H9 (cell line): ENCODE data around the gene RDH5. TPM values are rescaled to one million over a fixed set of nuclear protein-coding genes. Genes with fewer than 3 reads are reported as not detected.
A peak's percentile ranks its signal among the peaks of the same experiment; 100 is the strongest.

Experiments
- DNase-seq: peaks from one replicate; pipeline ENCODE4 v3.0.0-alpha.2; 2017
- H2AFZ ChIP-seq: one replicate; pipeline ENCODE4 v1.6.1; 2013; ENCODE audit warnings: mild to moderate bottlenecking, low read length, control low read depth, moderate library complexity
- H2AK5ac ChIP-seq: 2 replicates; pipeline ENCODE4 v1.6.1; 2013; ENCODE audit warnings: low read length, control low read depth, mixed read lengths; ENCODE audit not compliant: insufficient read length
- H2BK120ac ChIP-seq: one replicate; pipeline ENCODE4 v1.6.1; 2013; ENCODE audit warnings: low read depth, mild to moderate bottlenecking, low read length, control low read depth, inconsistent platforms; ENCODE audit not compliant: poor library complexity, severe bottlenecking
- H2BK12ac ChIP-seq: 2 replicates; pipeline ENCODE4 v1.6.1; 2013; ENCODE audit warnings: low read length, control low read depth, mixed read lengths, low read depth; ENCODE audit not compliant: insufficient read length
- H2BK15ac ChIP-seq: 2 replicates; pipeline ENCODE4 v1.6.1; 2013; ENCODE audit warnings: low read depth, low read length, control low read depth
- H2BK20ac ChIP-seq: one replicate; pipeline ENCODE4 v1.6.1; 2013; ENCODE audit warnings: low read depth, mild to moderate bottlenecking, low read length, control low read depth, inconsistent platforms; ENCODE audit not compliant: poor library complexity, severe bottlenecking
- H2BK5ac ChIP-seq: 2 replicates; pipeline ENCODE4 v1.6.1; 2013; ENCODE audit warnings: low read length, control low read depth, mixed read lengths; ENCODE audit not compliant: insufficient read length
- H3K14ac ChIP-seq: 2 replicates; pipeline ENCODE4 v1.6.1; 2013; ENCODE audit warnings: low read length, control low read depth; ENCODE audit not compliant: insufficient read depth
- H3K18ac ChIP-seq: 2 replicates; pipeline ENCODE4 v1.6.1; 2013; ENCODE audit warnings: low read depth, mild to moderate bottlenecking, mixed read lengths, low read length, control low read depth; ENCODE audit not compliant: insufficient read length
- H3K23ac ChIP-seq: 2 replicates; pipeline ENCODE4 v1.6.1; 2013; ENCODE audit warnings: low read length, control low read depth, mixed read lengths, low read depth; ENCODE audit not compliant: insufficient read length
- H3K23me2 ChIP-seq: 2 replicates; pipeline ENCODE4 v1.6.1; 2013; ENCODE audit warnings: low read depth, mild to moderate bottlenecking, mixed read lengths, low read length, control low read depth; ENCODE audit not compliant: insufficient read length, poor library complexity, severe bottlenecking
- H3K27ac ChIP-seq: 2 replicates; pipeline ENCODE4 v1.5.1; 2013; ENCODE audit warnings: low read length, control low read depth, mixed read lengths, low read depth; ENCODE audit not compliant: insufficient read length
- H3K27me3 ChIP-seq: 2 replicates; pipeline ENCODE4 v1.6.1; 2013; ENCODE audit warnings: low read length, control low read depth, inconsistent platforms; ENCODE audit not compliant: insufficient read depth
- H3K4ac ChIP-seq: 2 replicates; pipeline ENCODE4 v1.6.1; 2013; ENCODE audit warnings: low read depth, mild to moderate bottlenecking, control low read depth, inconsistent platforms, low read length, moderate library complexity
- H3K4me1 ChIP-seq: 2 replicates; pipeline ENCODE4 v1.6.1; 2013; ENCODE audit warnings: low read length, control low read depth, inconsistent platforms; ENCODE audit not compliant: insufficient read depth
- H3K4me2 ChIP-seq: 2 replicates; pipeline ENCODE4 v1.6.1; 2013; ENCODE audit warnings: low read length, control low read depth, mixed read lengths; ENCODE audit not compliant: insufficient read length, insufficient read depth
- H3K56ac ChIP-seq: 2 replicates; pipeline ENCODE4 v1.6.1; 2013; ENCODE audit warnings: low read depth, mild to moderate bottlenecking, mixed read lengths, low read length, control low read depth; ENCODE audit not compliant: insufficient read length
- H3K79me1 ChIP-seq: 2 replicates; pipeline ENCODE4 v1.6.1; 2013; ENCODE audit warnings: low read depth, mild to moderate bottlenecking, moderate library complexity, low read length, control low read depth, inconsistent platforms; ENCODE audit not compliant: insufficient read depth, poor library complexity, severe bottlenecking
- H3K79me2 ChIP-seq: 2 replicates; pipeline ENCODE4 v1.6.1; 2013; ENCODE audit warnings: low read length, control low read depth, inconsistent platforms; ENCODE audit not compliant: insufficient read depth
- H3K9ac ChIP-seq: 2 replicates; pipeline ENCODE4 v1.6.1; 2013; ENCODE audit warnings: low read length, control low read depth, mixed read lengths; ENCODE audit not compliant: insufficient read length; ENCODE audit errors: extremely low read depth
- H3K9me3 ChIP-seq: one replicate; pipeline ENCODE4 v1.6.1; 2013; ENCODE audit warnings: low read depth, low read length, inconsistent platforms; ENCODE audit not compliant: control insufficient read depth
- H3T11ph ChIP-seq: one replicate; pipeline ENCODE4 v1.6.1; 2013; ENCODE audit warnings: mild to moderate bottlenecking, low read length, control low read depth, inconsistent platforms
- H4K20me1 ChIP-seq: one replicate; pipeline ENCODE4 v1.6.1; 2013; ENCODE audit not compliant: control insufficient read depth, insufficient read length, insufficient read depth
- H4K5ac ChIP-seq: 2 replicates; pipeline ENCODE4 v1.6.1; 2013; ENCODE audit warnings: low read depth, mild to moderate bottlenecking, mixed read lengths, low read length, control low read depth; ENCODE audit not compliant: insufficient read length
- H4K8ac ChIP-seq: replicated peaks from 2 replicates; pipeline ENCODE4 v1.6.1; 2013; ENCODE audit warnings: low read length, control low read depth, mixed read lengths, low read depth; ENCODE audit not compliant: insufficient read length
- H4K91ac ChIP-seq: 2 replicates; pipeline ENCODE4 v1.6.1; 2013; ENCODE audit warnings: low read depth, mild to moderate bottlenecking, moderate library complexity, mixed read lengths, low read length, control low read depth; ENCODE audit not compliant: insufficient read length
- H3K27ac Mint-ChIP-seq, 3 experiments: 2 replicates in 2 of 3; 3 replicates in 1 of 3; pipeline ENCODE4 v1.8.0; 2020 to 2021; ENCODE audit warnings: mixed read lengths in 3 of 3, mild to moderate bottlenecking in 1 of 3, moderate library complexity in 1 of 3
- H3K27me3 Mint-ChIP-seq: 2 replicates; pipeline ENCODE4 v1.8.0; 2021; ENCODE audit warnings: low read depth, mild to moderate bottlenecking, moderate library complexity, mixed read lengths
- H3K36me3 Mint-ChIP-seq, 3 experiments: 2 replicates in 2 of 3; 3 replicates in 1 of 3; pipeline ENCODE4 v1.8.0; 2020 to 2021; ENCODE audit warnings: low read depth in 3 of 3, mixed read lengths in 3 of 3; ENCODE audit not compliant: insufficient read depth in 1 of 3
- H3K4me1 Mint-ChIP-seq, 2 experiments: 2 replicates each; pipeline ENCODE4 v1.8.0; 2020; ENCODE audit warnings: mixed read lengths in 2 of 2
- H3K4me3 Mint-ChIP-seq, 2 experiments: 2 replicates in 1 of 2; 3 replicates in 1 of 2; pipeline ENCODE4 v1.8.0; 2020 to 2021; ENCODE audit warnings: mild to moderate bottlenecking in 2 of 2, mixed read lengths in 2 of 2, moderate library complexity in 1 of 2
- H3K9me3 Mint-ChIP-seq, 2 experiments: 2 replicates in 1 of 2; 3 replicates in 1 of 2; pipeline ENCODE4 v1.8.0; 2020; ENCODE audit warnings: mild to moderate bottlenecking in 2 of 2, mixed read lengths in 2 of 2, moderate library complexity in 1 of 2
- CTCF ChIP-seq: fragments of 200-600 bp; sonication (generic); conservative IDR thresholded peaks from 3 replicates; pipeline ENCODE4 v1.8.0; 2021; ENCODE audit warnings: antibody characterized with exemption, mild to moderate bottlenecking
- WGBS: extraction: QIAGEN DNeasy Blood & Tissue Kit; methylation state at CpG from one replicate; pipeline ENCODE4 v1.1.7; 2013; ENCODE audit warnings: missing lambda C conversion rate, low lambda C conversion rate, mixed read lengths; ENCODE audit not compliant: insufficient read length; ENCODE audit errors: extremely low coverage; 5-methylcytosine and 5-hydroxymethylcytosine counted together
- total RNA-seq: library from RNA; stranded (reverse); gene quantifications from 2 replicates; pipeline ENCODE4 v1.2.1, GENCODE V29; 2021

The RDH5 gene
- total RNA-seq, 1 experiment from 2014 or later: 6.6 TPM

- Histone ChIP-seq H3K27me3 (no peaks in the 10 kb centered on the region), H3T11ph (no peak overlapping the region), H3K79me2 (no peaks in the 10 kb centered on the region), H4K91ac (no peak overlapping the region), H3K56ac (no peak overlapping the region), H3K9me3 (no peaks in the 10 kb centered on the region), H2BK15ac (no peak overlapping the region), H2BK12ac (no peak overlapping the region), H3K4me1 (0 out of 2 replicates have a peak, but pooled peaks cover 3% of the 10 kb centered on the region), H4K8ac (no peak overlapping the region), H3K14ac (no peak overlapping the region), H2AFZ (no peak overlapping the region), H2AK5ac (no peak overlapping the region), H3K4ac (no peak overlapping the region), H3K27ac (no peak overlapping the region), H3K9ac (no peak overlapping the region), H3K4me2 (no peak overlapping the region), H4K5ac (no peak overlapping the region), H3K23ac (no peak overlapping the region), H4K20me1 (no peaks in the 10 kb centered on the region), H2BK120ac (no peak overlapping the region), H3K23me2 (no peaks in the 10 kb centered on the region), H2BK5ac (no peak overlapping the region), H2BK20ac (no peak overlapping the region), H3K79me1 (peaks cover 3% of the 10 kb centered on the region), H3K18ac (no peak overlapping the region)
- Mint-ChIP-seq H3K36me3 (peaks cover 17 to 63% (median 40%) of the 10 kb centered on the region in 3 experiments; a peak in 6 of 7 replicates), H3K4me3 (no peak overlapping the region), H3K27me3 (no peaks in the 10 kb centered on the region), H3K27ac (peak overlapping the region in 1 of 3 experiments; percentile 65; a peak in 1 of 7 replicates), H3K4me1 (peaks cover 9 to 14% of the 10 kb centered on the region in 2 experiments), H3K9me3 (no peaks in the 10 kb centered on the region)
- TF ChIP-seq CTCF: no peak
- WGBS: no CpG with 5 or more reads among the region's 4 CpGs
- DNase-seq: no peak
Measured at GRCh38 chr12:55767156-55767555, 47.0 kb downstream of the RDH5 start.
